ENCODE measurements around the gene ANKRD55.
"Not testable (repeated sequence)": the region's sequence is repeated elsewhere in the genome, so short reads cannot be mapped to it uniquely, and the experiment has no call there.

The ANKRD55 gene

DNA sequence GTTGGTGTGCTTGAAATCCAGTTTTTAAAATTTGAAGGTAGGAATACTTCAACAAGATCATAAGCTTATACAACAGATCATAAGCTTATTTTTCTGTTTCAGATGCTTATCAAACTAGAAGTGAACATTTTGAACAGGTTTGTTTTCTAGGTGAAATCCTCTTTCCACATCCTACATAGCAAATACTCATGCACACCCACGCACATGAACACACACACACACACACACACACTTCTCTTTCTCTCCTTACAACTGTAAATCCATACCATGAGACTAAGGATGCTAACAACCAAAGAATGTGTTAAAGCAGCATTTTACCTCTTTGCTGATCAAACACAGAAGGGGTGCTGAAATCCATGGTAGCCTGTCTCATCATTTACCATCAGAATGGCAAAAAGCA is 592 bp downstream of the ANKRD55 start:
- Histone ChIP-seq H3K27me3 (no peaks in the 10 kb centered on the region), H3K4me3 (ENCODE audit: low read depth, low read length) (no peak overlapping the region), H3K9me3 (no peaks in the 10 kb centered on the region), H3K36me3 (no peaks in the 10 kb centered on the region), H3K4me1 (no peaks in the 10 kb centered on the region)
- TF ChIP-seq, protein P1, sequence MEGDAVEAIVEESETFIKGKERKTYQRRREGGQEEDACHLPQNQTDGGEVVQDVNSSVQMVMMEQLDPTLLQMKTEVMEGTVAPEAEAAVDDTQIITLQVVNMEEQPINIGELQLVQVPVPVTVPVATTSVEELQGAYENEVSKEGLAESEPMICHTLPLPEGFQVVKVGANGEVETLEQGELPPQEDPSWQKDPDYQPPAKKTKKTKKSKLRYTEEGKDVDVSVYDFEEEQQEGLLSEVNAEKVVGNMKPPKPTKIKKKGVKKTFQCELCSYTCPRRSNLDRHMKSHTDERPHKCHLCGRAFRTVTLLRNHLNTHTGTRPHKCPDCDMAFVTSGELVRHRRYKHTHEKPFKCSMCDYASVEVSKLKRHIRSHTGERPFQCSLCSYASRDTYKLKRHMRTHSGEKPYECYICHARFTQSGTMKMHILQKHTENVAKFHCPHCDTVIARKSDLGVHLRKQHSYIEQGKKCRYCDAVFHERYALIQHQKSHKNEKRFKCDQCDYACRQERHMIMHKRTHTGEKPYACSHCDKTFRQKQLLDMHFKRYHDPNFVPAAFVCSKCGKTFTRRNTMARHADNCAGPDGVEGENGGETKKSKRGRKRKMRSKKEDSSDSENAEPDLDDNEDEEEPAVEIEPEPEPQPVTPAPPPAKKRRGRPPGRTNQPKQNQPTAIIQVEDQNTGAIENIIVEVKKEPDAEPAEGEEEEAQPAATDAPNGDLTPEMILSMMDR (IDR thresholded peaks at IDR 0.05; ENCODE audit: low read depth, low read length) = no peak
- no peak for DNase-seq

DNA sequence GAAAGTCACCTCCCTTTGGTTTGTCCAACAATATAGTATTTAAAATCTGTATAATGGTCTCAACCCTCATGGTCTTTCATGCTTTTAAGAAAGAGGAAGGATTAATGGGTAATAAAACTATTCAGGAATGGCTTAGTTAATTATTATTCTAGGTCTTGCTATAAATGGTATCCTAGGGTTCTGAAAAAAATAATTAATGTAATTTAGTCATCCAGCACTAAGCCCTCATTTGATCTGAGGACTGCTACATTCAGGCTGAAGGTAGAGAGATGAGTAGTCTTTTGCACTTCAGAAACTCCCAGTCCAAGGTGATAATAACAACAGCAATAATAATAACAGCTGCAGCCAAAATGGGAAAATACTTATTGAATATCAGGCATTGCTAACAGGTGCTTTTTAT is 2.6 kb downstream of the ANKRD55 start:
- Histone ChIP-seq H3K36me3 (no peaks in the 10 kb centered on the region), H3K27me3 (no peaks in the 10 kb centered on the region), H3K4me3 (ENCODE audit: low read depth, low read length) (no peak overlapping the region), H3K4me1 (no peaks in the 10 kb centered on the region), H3K9me3 (no peaks in the 10 kb centered on the region; the same call in 1 of the 2 replicates)
- DNase-seq = no peak
- TF ChIP-seq, protein P1 (IDR thresholded peaks at IDR 0.05; ENCODE audit: low read depth, low read length) = no peak

DNA sequence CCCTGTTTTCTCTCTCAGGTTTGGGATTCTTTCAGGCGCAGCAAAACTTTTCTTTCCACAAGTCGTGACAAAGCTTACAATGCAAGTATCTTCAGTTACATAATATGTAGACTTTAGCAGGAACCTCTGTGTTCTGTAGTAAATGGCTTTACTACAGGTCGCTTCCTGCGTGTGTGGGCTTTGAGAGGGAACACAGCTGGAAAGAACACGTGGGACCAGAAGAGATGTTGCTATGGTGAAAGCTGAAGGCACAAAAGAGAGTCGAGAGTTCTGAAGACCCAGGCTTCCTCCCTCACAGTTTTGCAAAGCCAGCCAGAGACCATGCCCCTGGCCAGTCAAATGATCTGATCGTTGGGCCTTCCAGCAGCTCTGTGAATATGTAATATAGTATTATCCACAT is 4.0 kb downstream of the ANKRD55 start:
- Histone ChIP-seq H3K27me3 (0 out of 2 replicates have a peak, but pooled peaks cover 2% of the 10 kb centered on the region), H3K4me1 (no peaks in the 10 kb centered on the region), H3K4me3 (ENCODE audit: low read depth, low read length) (no peak overlapping the region), H3K9me3 (no peaks in the 10 kb centered on the region; the same call in 1 of the 2 replicates), H3K36me3 (no peaks in the 10 kb centered on the region)
- no peak for DNase-seq
- TF ChIP-seq, protein P1 (IDR thresholded peaks at IDR 0.05; ENCODE audit: low read depth, low read length) = no peak

DNA sequence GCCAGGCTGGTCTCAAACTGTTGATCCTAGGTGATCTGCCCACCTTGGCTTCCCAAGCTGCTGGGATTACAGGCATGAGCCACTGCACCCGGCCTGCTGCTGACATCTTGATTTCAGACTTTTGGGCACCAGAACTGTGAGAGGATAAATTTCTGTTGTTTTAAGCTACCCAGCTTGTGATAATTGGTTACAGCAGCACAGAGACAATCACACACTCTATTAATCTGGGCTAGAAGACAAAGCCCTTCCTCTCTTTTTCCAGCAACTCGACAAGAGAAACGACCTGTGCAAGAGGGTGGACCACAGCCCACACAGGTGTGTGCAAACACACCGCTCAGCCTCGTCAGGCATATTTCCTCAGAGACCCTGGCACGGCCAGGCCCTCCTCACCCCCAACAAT is 4.5 kb downstream of the ANKRD55 start:
- Histone ChIP-seq H3K9me3 (no peaks in the 10 kb centered on the region; the same call in 1 of the 2 replicates), H3K4me1 (no peaks in the 10 kb centered on the region), H3K36me3 (no peaks in the 10 kb centered on the region), H3K4me3 (ENCODE audit: low read depth, low read length) (no peak overlapping the region), H3K27me3 (0 out of 2 replicates have a peak, but pooled peaks cover 3% of the 10 kb centered on the region)
- no peak for DNase-seq
- TF ChIP-seq, protein P1 (IDR thresholded peaks at IDR 0.05; ENCODE audit: low read depth, low read length) = no peak

DNA sequence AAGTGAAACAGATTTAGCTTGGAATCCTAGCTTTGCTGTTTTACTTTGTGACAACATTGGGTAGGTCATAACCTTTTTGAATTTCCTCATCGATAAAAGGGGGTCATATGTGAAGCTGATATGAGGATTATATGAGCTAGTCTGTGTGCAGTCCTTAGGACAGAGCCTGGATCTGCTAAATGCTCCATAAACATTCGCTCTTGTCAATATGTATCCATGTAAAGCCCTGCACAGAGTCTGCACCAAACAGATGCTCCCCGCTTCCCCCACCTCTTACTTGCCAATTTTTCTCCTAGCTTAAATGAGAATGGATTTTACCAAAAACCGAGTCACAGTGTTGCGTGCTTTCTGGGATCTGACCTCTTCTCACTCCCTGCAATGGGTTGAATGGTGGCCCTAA is 5.4 kb downstream of the ANKRD55 start:
- Histone ChIP-seq H3K27me3 (0 out of 2 replicates have a peak, but pooled peaks cover 3% of the 10 kb centered on the region), H3K9me3 (no peaks in the 10 kb centered on the region; the same call in 1 of the 2 replicates), H3K4me1 (no peaks in the 10 kb centered on the region), H3K4me3 (ENCODE audit: low read depth, low read length) (no peak overlapping the region), H3K36me3 (no peaks in the 10 kb centered on the region)
- TF ChIP-seq, protein P1 (IDR thresholded peaks at IDR 0.05; ENCODE audit: low read depth, low read length) = no peak
- DNase-seq = no peak

DNA sequence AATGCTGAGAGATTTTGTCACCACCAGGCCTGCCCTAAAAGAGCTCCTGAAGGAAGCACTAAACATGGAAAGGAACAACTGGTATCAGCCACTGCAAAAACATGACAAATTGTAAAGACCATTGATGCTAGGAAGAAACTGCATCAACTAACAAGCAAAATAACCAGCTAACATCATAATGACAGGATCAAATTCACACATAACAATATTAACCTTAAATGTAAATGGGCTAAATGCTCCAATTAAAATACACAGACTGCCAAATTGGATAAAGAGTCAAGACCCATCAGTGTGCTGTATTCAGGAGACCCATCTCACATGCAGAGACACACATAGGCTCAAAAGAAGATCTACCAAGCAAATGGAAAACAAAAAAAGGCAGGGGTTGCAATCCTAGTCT is 9.8 kb downstream of the ANKRD55 start:
- not testable (repeated sequence) for DNase-seq; H3K4me1 ChIP-seq; H3K27me3 ChIP-seq; H3K9me3 ChIP-seq; H3K36me3 ChIP-seq; H3K4me3 ChIP-seq (ENCODE audit: low read depth, low read length)

DNA sequence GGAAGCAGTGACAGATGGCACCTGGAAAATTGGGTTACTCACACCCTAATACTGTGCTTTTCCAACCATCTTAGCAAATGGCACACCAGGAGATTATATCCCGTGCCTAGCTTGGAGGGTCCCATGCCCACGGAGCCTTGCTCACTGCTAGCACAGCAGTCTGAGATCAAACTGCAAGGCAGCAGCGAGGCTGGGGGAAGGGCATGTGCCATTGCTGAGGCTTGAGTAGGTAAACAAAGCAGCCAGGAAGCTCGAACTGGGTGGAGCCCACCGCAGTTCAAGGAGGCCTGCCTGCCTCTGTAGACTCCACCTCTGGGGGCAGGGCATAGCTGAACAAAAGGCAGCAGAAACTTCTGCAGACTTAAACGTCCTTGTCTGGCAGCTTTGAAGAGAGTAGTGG is 11.5 kb downstream of the ANKRD55 start:
- not testable (repeated sequence) for DNase-seq; H3K9me3 ChIP-seq; H3K27me3 ChIP-seq; H3K4me1 ChIP-seq; H3K4me3 ChIP-seq (ENCODE audit: low read depth, low read length); H3K36me3 ChIP-seq

Data from BE2C (cell line).